ENCODE results near the gene IFNAR1.
A peak's percentile ranks its signal among the peaks of the same experiment; 100 is the strongest.

The IFNAR1 gene

GRCh38 chr21:33324291-33325221 is at the start of gene IFNAR1:
Gene IFNAR1, plus strand, starts transcription at chr21:33324970. Its CDS starts 86 bp downstream, at chr21:33325056.
- Mint-ChIP-seq H3K36me3 (peaks cover 11% of the 10 kb centered on the region), H3K27me3 (peaks cover 5% of the 10 kb centered on the region), H3K27ac (no peak within 1 kb of the TSS), H3K9me3 (no peaks in the 10 kb centered on the region), H3K4me1 (peaks cover 28% of the 10 kb centered on the region), H3K4me3 (no peak within 1 kb of the TSS)
- CTCF ChIA-PET: interaction anchor here (0.7 to 2.0 kb wide), 10 partner anchors 16 to 281 kb away, joined by 3 to 17 read pairs (median 3); no protein-coding TSS in a partner anchor
- DNase-seq: peak; percentile 99

- no peaks in the 10 kb centered on the region for H3K9me3 Mint-ChIP-seq
- CTCF ChIA-PET: no interaction called here
- no peak for DNase-seq
- H3K27ac Mint-ChIP-seq: no peak overlapping the region
- peaks cover 67% of the 10 kb centered on the region for H3K36me3 Mint-ChIP-seq
- H3K4me3 Mint-ChIP-seq: no peak overlapping the region
- no peaks in the 10 kb centered on the region for H3K27me3 Mint-ChIP-seq
- H3K4me1 Mint-ChIP-seq: peaks cover 12% of the 10 kb centered on the region
Observed at GRCh38 chr21:33278721-33279120, 46.0 kb upstream of the IFNAR1 start.

- no peak overlapping the region for H3K27ac Mint-ChIP-seq
- CTCF ChIA-PET: no interaction called here
Observed at GRCh38 chr21:33279330-33279820, 45.4 kb upstream of the IFNAR1 start.

GRCh38 chr21:33281096-33281652 is 43.6 kb upstream of the IFNAR1 start:
- no peak for DNase-seq
- CTCF ChIA-PET: no interaction called here
- no peaks in the 10 kb centered on the region for H3K27me3 Mint-ChIP-seq
- no peaks in the 10 kb centered on the region for H3K9me3 Mint-ChIP-seq
- peaks cover 65% of the 10 kb centered on the region for H3K36me3 Mint-ChIP-seq
- no peak overlapping the region for H3K27ac Mint-ChIP-seq
- H3K4me3 Mint-ChIP-seq: no peak overlapping the region
- H3K4me1 Mint-ChIP-seq: peaks cover 12% of the 10 kb centered on the region

More at GRCh38 chr21:33279330-33279820, 45.4 kb upstream of the IFNAR1 start:
- DNase-seq: no peak
- peaks cover 12% of the 10 kb centered on the region for H3K4me1 Mint-ChIP-seq
- peaks cover 69% of the 10 kb centered on the region for H3K36me3 Mint-ChIP-seq
- no peak overlapping the region for H3K4me3 Mint-ChIP-seq
- no peaks in the 10 kb centered on the region for H3K9me3 Mint-ChIP-seq
- no peaks in the 10 kb centered on the region for H3K27me3 Mint-ChIP-seq

GRCh38 chr21:33283203-33283602 is 41.6 kb upstream of the IFNAR1 start:
- H3K9me3 Mint-ChIP-seq: no peaks in the 10 kb centered on the region
- no peak for DNase-seq
- CTCF ChIA-PET: no interaction called here
- H3K4me3 Mint-ChIP-seq: no peak overlapping the region
- peak overlapping the region; percentile 62 for H3K27ac Mint-ChIP-seq
- no peaks in the 10 kb centered on the region for H3K27me3 Mint-ChIP-seq
- peaks cover 12% of the 10 kb centered on the region for H3K4me1 Mint-ChIP-seq
- H3K36me3 Mint-ChIP-seq: peaks cover 67% of the 10 kb centered on the region

- no peaks in the 10 kb centered on the region for H3K27me3 Mint-ChIP-seq
- no peaks in the 10 kb centered on the region for H3K9me3 Mint-ChIP-seq
- H3K4me3 Mint-ChIP-seq: no peak overlapping the region
- H3K36me3 Mint-ChIP-seq: peaks cover 54% of the 10 kb centered on the region
- CTCF ChIA-PET: interaction anchor here (0.6 kb wide), 1 partner anchor 159 kb away, joined by 4 read pairs; no protein-coding TSS in a partner anchor
- H3K27ac Mint-ChIP-seq: no peak overlapping the region
- peaks cover 12% of the 10 kb centered on the region for H3K4me1 Mint-ChIP-seq
- DNase-seq: no peak
Observed at GRCh38 chr21:33286076-33286475, 38.7 kb upstream of the IFNAR1 start.

GRCh38 chr21:33286600-33287456 is 37.9 kb upstream of the IFNAR1 start:
- H3K36me3 Mint-ChIP-seq: peaks cover 55% of the 10 kb centered on the region
- H3K27ac Mint-ChIP-seq: no peak overlapping the region
- no peaks in the 10 kb centered on the region for H3K27me3 Mint-ChIP-seq
- no peak overlapping the region for H3K4me3 Mint-ChIP-seq
- CTCF ChIA-PET: interaction anchor here (0.6 kb wide), 1 partner anchor 158 kb away, joined by 4 read pairs; no protein-coding TSS in a partner anchor
- H3K9me3 Mint-ChIP-seq: no peaks in the 10 kb centered on the region
- peaks cover 12% of the 10 kb centered on the region for H3K4me1 Mint-ChIP-seq
- DNase-seq: no peak

- CTCF ChIA-PET: no interaction called here
- H3K27ac Mint-ChIP-seq: no peak overlapping the region
- DNase-seq: no peak
- peaks cover 25% of the 10 kb centered on the region for H3K4me1 Mint-ChIP-seq
- no peak overlapping the region for H3K4me3 Mint-ChIP-seq
- H3K9me3 Mint-ChIP-seq: no peaks in the 10 kb centered on the region
- H3K36me3 Mint-ChIP-seq: peaks cover 59% of the 10 kb centered on the region
- no peaks in the 10 kb centered on the region for H3K27me3 Mint-ChIP-seq
Observed at GRCh38 chr21:33289199-33289819, 35.5 kb upstream of the IFNAR1 start.

GRCh38 chr21:33290441-33290840 is 34.3 kb upstream of the IFNAR1 start:
- no peaks in the 10 kb centered on the region for H3K9me3 Mint-ChIP-seq
- H3K4me3 Mint-ChIP-seq: no peak overlapping the region
- peaks cover 29% of the 10 kb centered on the region for H3K4me1 Mint-ChIP-seq
- peaks cover 61% of the 10 kb centered on the region for H3K36me3 Mint-ChIP-seq
- CTCF ChIA-PET: no interaction called here
- H3K27ac Mint-ChIP-seq: no peak overlapping the region
- H3K27me3 Mint-ChIP-seq: no peaks in the 10 kb centered on the region
- DNase-seq: no peak

GRCh38 chr21:33291686-33292085 is 33.1 kb upstream of the IFNAR1 start:
- H3K4me1 Mint-ChIP-seq: peaks cover 29% of the 10 kb centered on the region

GRCh38 chr21:33292724-33293123 is 32.0 kb upstream of the IFNAR1 start:
- peak overlapping the region; percentile 58 for H3K27ac Mint-ChIP-seq
- no peaks in the 10 kb centered on the region for H3K27me3 Mint-ChIP-seq
- CTCF ChIA-PET: no interaction called here
- peaks cover 34% of the 10 kb centered on the region for H3K4me1 Mint-ChIP-seq
- H3K9me3 Mint-ChIP-seq: no peaks in the 10 kb centered on the region
- DNase-seq: no peak
- H3K4me3 Mint-ChIP-seq: no peak overlapping the region
- H3K36me3 Mint-ChIP-seq: peaks cover 58% of the 10 kb centered on the region

More at GRCh38 chr21:33291686-33292085, 33.1 kb upstream of the IFNAR1 start:
- Mint-ChIP-seq H3K36me3 (peaks cover 59% of the 10 kb centered on the region), H3K27me3 (no peaks in the 10 kb centered on the region), H3K9me3 (no peaks in the 10 kb centered on the region), H3K27ac (peak overlapping the region; percentile 58), H3K4me3 (no peak overlapping the region)
- DNase-seq: no peak
- CTCF ChIA-PET: no interaction called here

- peaks cover 58% of the 10 kb centered on the region for H3K36me3 Mint-ChIP-seq
- no peak for DNase-seq
- H3K4me1 Mint-ChIP-seq: peaks cover 38% of the 10 kb centered on the region
- H3K27ac Mint-ChIP-seq: peak overlapping the region; percentile 88
- H3K4me3 Mint-ChIP-seq: no peak overlapping the region
- no peaks in the 10 kb centered on the region for H3K9me3 Mint-ChIP-seq
- H3K27me3 Mint-ChIP-seq: no peaks in the 10 kb centered on the region
- CTCF ChIA-PET: interaction anchor here (1.4 kb wide), 1 partner anchor 15 kb away, joined by 5 read pairs; no protein-coding TSS in a partner anchor
Observed at GRCh38 chr21:33293136-33293535, 31.6 kb upstream of the IFNAR1 start.

GRCh38 chr21:33293811-33294216 is 31.0 kb upstream of the IFNAR1 start:
- peak; percentile 37 for DNase-seq
- no peaks in the 10 kb centered on the region for H3K27me3 Mint-ChIP-seq
- CTCF ChIA-PET: interaction anchor here (1.2 to 1.4 kb wide), 2 partner anchors 15 to 151 kb away, joined by 3 to 5 read pairs; no protein-coding TSS in a partner anchor
- H3K9me3 Mint-ChIP-seq: no peaks in the 10 kb centered on the region
- H3K36me3 Mint-ChIP-seq: peaks cover 53% of the 10 kb centered on the region
- H3K27ac Mint-ChIP-seq: peak overlapping the region; percentile 88
- H3K4me1 Mint-ChIP-seq: peaks cover 43% of the 10 kb centered on the region
- no peak overlapping the region for H3K4me3 Mint-ChIP-seq
